ENCODE measurements around the gene BEST1. TPM values are rescaled to one million over a fixed set of nuclear protein-coding genes. Genes with fewer than 3 reads are reported as not detected.

BEST1 gene
- total and polyA plus RNA-seq, 2 of the 13 experiments (the other 11 are each of a cell fraction or from before 2014, with no cell fraction given), result 0.09 to 0.65 TPM

GRCh38 chr11:61923166-61924063 is 26.7 kb upstream of the BEST1 start (continued):
- TF ChIP-seq, protein P1, sequence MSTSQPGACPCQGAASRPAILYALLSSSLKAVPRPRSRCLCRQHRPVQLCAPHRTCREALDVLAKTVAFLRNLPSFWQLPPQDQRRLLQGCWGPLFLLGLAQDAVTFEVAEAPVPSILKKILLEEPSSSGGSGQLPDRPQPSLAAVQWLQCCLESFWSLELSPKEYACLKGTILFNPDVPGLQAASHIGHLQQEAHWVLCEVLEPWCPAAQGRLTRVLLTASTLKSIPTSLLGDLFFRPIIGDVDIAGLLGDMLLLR (CRISPR knock-in tag; IDR thresholded peaks at IDR 0.05), result peak; percentile 64; the same call in 1 of the 2 replicates
- TF ChIP-seq ZNF564 (CRISPR knock-in tag; IDR thresholded peaks at IDR 0.05) (peak; percentile 56; the same call in 1 of the 2 replicates), ZKSCAN8 (CRISPR knock-in tag; IDR thresholded peaks at IDR 0.05; ENCODE audit: borderline replicate concordance) (no peak), PCBP2 (optimal IDR thresholded peaks at IDR 0.05; ENCODE audit: low read depth, low read length, poor library complexity, severe bottlenecking) (no peak), IRF2 (CRISPR knock-in tag; IDR thresholded peaks at IDR 0.05) (peak; percentile 51; the same call in 1 of the 2 replicates), ELF3 (CRISPR knock-in tag; IDR thresholded peaks at IDR 0.05) (0 out of 2 replicates have a peak, but pooled peaks have one; percentile 7), ZNF503 (CRISPR knock-in tag; IDR thresholded peaks at IDR 0.05) (peak; percentile 65; the same call in 1 of the 2 replicates), IKZF4 (CRISPR knock-in tag; IDR thresholded peaks at IDR 0.05; ENCODE audit: borderline replicate concordance, low read depth, not compliant biosample characterization) (no peak), BRD4 (CRISPR knock-in tag; IDR thresholded peaks at IDR 0.05) (peak; percentile 41; the same call in 1 of the 2 replicates), ZNF562 (CRISPR knock-in tag; IDR thresholded peaks at IDR 0.05; ENCODE audit: borderline replicate concordance) (no peak), EP300 (IDR thresholded peaks at IDR 0.05; ENCODE audit: low read depth in 2 of 2, low read length in 2 of 2) (peak in 1 of 2 experiments; percentile 59; a peak in 1 of 4 replicates), EP300 (CRISPR knock-in tag; IDR thresholded peaks at IDR 0.05; ENCODE audit: borderline replicate concordance) (peak; percentile 8; the same call in 1 of the 2 replicates), SIX1 (CRISPR knock-in tag; IDR thresholded peaks at IDR 0.05; ENCODE audit: borderline replicate concordance) (peak; percentile 95), ZNF737 (CRISPR knock-in tag; IDR thresholded peaks at IDR 0.05; ENCODE audit: borderline replicate concordance) (no peak), ZNF557 (CRISPR knock-in tag; IDR thresholded peaks at IDR 0.05) (no peak)
- TF ChIP-seq, protein P2, sequence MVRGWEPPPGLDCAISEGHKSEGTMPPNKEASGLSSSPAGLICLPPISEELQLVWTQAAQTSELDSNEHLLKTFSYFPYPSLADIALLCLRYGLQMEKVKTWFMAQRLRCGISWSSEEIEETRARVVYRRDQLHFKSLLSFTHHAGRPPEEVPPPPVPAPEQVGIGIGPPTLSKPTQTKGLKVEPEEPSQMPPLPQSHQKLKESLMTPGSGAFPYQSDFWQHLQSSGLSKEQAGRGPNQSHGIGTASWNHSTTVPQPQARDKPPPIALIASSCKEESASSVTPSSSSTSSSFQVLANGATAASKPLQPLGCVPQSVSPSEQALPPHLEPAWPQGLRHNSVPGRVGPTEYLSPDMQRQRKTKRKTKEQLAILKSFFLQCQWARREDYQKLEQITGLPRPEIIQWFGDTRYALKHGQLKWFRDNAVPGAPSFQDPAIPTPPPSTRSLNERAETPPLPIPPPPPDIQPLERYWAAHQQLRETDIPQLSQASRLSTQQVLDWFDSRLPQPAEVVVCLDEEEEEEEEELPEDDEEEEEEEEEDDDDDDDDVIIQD (CRISPR knock-in tag; IDR thresholded peaks at IDR 0.05; ENCODE audit: low read depth), result no peak
- TF ChIP-seq, protein P3, sequence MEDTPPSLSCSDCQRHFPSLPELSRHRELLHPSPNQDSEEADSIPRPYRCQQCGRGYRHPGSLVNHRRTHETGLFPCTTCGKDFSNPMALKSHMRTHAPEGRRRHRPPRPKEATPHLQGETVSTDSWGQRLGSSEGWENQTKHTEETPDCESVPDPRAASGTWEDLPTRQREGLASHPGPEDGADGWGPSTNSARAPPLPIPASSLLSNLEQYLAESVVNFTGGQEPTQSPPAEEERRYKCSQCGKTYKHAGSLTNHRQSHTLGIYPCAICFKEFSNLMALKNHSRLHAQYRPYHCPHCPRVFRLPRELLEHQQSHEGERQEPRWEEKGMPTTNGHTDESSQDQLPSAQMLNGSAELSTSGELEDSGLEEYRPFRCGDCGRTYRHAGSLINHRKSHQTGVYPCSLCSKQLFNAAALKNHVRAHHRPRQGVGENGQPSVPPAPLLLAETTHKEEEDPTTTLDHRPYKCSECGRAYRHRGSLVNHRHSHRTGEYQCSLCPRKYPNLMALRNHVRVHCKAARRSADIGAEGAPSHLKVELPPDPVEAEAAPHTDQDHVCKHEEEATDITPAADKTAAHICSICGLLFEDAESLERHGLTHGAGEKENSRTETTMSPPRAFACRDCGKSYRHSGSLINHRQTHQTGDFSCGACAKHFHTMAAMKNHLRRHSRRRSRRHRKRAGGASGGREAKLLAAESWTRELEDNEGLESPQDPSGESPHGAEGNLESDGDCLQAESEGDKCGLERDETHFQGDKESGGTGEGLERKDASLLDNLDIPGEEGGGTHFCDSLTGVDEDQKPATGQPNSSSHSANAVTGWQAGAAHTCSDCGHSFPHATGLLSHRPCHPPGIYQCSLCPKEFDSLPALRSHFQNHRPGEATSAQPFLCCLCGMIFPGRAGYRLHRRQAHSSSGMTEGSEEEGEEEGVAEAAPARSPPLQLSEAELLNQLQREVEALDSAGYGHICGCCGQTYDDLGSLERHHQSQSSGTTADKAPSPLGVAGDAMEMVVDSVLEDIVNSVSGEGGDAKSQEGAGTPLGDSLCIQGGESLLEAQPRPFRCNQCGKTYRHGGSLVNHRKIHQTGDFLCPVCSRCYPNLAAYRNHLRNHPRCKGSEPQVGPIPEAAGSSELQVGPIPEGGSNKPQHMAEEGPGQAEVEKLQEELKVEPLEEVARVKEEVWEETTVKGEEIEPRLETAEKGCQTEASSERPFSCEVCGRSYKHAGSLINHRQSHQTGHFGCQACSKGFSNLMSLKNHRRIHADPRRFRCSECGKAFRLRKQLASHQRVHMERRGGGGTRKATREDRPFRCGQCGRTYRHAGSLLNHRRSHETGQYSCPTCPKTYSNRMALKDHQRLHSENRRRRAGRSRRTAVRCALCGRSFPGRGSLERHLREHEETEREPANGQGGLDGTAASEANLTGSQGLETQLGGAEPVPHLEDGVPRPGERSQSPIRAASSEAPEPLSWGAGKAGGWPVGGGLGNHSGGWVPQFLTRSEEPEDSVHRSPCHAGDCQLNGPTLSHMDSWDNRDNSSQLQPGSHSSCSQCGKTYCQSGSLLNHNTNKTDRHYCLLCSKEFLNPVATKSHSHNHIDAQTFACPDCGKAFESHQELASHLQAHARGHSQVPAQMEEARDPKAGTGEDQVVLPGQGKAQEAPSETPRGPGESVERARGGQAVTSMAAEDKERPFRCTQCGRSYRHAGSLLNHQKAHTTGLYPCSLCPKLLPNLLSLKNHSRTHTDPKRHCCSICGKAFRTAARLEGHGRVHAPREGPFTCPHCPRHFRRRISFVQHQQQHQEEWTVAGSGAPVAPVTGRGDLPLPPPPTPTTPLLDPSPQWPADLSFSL (CRISPR knock-in tag; IDR thresholded peaks at IDR 0.05), result no peak
